ENCODE results near the gene HSPBP1. TPM values are rescaled to one million over a fixed set of nuclear protein-coding genes. Genes with fewer than 3 reads are reported as not detected.
"Not testable (repeated sequence)": the region's sequence is repeated elsewhere in the genome, so short reads cannot be mapped to it uniquely, and the experiment has no call there.

The HSPBP1 gene, protein sequence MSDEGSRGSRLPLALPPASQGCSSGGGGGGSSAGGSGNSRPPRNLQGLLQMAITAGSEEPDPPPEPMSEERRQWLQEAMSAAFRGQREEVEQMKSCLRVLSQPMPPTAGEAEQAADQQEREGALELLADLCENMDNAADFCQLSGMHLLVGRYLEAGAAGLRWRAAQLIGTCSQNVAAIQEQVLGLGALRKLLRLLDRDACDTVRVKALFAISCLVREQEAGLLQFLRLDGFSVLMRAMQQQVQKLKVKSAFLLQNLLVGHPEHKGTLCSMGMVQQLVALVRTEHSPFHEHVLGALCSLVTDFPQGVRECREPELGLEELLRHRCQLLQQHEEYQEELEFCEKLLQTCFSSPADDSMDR
- total RNA-seq (2021) (80.3 and 83.4 TPM in 2 replicates), Bru-seq, nascent RNA (percentile 66 among the genes with signal in this experiment), BruChase-seq, experiment 1, labeled RNA remaining after a 2-hour chase (percentile 64 among the genes with signal in this experiment), BruChase-seq, experiment 2, labeled RNA remaining after a 6-hour chase (percentile 86 among the genes with signal in this experiment)
- long read RNA-seq, transcript HSPBP1-206 (7 exons, 1,449 nt), result minor isoform, 8 of 208 reads
- long read RNA-seq, transcript HSPBP1-202 (8 exons, 1,572 nt), result major isoform, 115 of 208 reads
- long read RNA-seq, partial matches to known transcripts, result 7 of 208 reads
- long read RNA-seq, other reads (novel, unspliced or antisense), result 78 of 208 reads

DNA sequence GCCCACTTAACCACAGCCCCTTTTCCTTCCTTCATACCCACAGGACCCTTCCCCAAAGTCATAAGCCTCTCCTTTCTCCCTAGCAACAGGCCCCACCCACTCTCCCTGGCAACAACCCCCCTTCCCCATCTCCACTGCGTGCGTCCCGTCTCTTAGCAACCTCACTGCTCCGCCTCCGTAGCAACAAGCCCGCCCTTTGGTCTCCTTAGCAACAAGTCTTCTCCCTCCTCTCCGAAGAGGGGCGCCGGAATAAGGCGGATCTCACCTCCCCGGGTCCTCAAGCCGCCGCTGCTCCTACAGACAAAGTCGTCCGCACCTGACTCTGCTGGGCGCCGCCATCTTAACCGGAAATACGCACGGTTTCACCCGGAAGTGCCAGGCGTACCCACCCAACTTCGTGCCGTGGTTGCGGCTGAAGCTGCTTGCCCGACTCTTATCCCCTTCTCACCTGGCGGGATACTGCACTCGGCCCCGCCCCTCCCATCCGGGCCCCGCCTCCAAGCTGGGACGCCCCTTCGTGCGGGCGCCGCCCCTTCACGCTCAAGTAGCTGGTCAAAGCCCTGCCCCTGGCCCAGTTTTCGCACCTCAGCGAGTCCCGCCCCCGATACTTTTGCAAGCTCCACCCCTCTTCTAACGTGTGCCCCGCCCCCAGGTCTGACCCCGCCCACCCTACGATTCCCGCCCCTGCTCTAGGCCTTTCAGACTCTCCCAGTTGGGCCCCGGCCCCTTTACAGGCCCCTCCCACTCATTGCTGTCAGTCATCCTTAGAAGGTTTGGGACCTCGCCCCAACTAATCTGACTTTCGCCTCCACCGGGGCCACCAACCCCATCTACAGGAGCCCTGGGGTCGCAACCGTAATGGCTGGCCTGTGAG is at the start of gene HSPBP1:
Gene HSPBP1, minus strand, starts transcription at position 341 of the 874 bp plus-strand sequence. CDS start 502 bp downstream, outside the sequence.
- intact Hi-C loops (cut with micrococcal nuclease; ENCODE audit: unreplicated experiment), result no loop called here
- POLR2A ChIA-PET (ENCODE audit: low non-redundant PET), result interaction anchor here (0.5 to 0.6 kb wide), 2 partner anchors 21 to 108 kb away, joined by 3 to 11 read pairs; no protein-coding TSS in a partner anchor
- TF ChIP-seq, protein P1, sequence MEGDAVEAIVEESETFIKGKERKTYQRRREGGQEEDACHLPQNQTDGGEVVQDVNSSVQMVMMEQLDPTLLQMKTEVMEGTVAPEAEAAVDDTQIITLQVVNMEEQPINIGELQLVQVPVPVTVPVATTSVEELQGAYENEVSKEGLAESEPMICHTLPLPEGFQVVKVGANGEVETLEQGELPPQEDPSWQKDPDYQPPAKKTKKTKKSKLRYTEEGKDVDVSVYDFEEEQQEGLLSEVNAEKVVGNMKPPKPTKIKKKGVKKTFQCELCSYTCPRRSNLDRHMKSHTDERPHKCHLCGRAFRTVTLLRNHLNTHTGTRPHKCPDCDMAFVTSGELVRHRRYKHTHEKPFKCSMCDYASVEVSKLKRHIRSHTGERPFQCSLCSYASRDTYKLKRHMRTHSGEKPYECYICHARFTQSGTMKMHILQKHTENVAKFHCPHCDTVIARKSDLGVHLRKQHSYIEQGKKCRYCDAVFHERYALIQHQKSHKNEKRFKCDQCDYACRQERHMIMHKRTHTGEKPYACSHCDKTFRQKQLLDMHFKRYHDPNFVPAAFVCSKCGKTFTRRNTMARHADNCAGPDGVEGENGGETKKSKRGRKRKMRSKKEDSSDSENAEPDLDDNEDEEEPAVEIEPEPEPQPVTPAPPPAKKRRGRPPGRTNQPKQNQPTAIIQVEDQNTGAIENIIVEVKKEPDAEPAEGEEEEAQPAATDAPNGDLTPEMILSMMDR (conservative IDR thresholded peaks at IDR 0.05; ENCODE audit: low read depth, low read length), result no peak
- TF ChIP-seq EZH2 (IDR thresholded peaks at IDR 0.05; ENCODE audit: borderline replicate concordance, low read depth, low read length, poor library complexity, severe bottlenecking), result no peak
- H3K4me1 ChIP-seq (ENCODE audit: insufficient read depth, low read length, poor library complexity, severe bottlenecking), result peaks cover 12% of the 10 kb centered on the region
- H3K27ac ChIP-seq (ENCODE audit: low read depth, low read length, poor library complexity, severe bottlenecking), result peak within 1 kb of the TSS; percentile 84
- no TSS peak for BruUV-seq (replicated peaks)
- CTCF ChIA-PET, result interaction anchor here (0.5 to 0.9 kb wide), 2 partner anchors 21 to 80 kb away, joined by 4 to 12 read pairs; no protein-coding TSS in a partner anchor
- peaks cover 4% of the 10 kb centered on the region for H3K36me3 ChIP-seq (ENCODE audit: insufficient read depth, low read length, poor library complexity, severe bottlenecking)
- peak within 1 kb of the TSS; percentile 74 for H3K4me3 ChIP-seq (ENCODE audit: low read depth, low read length, poor library complexity, severe bottlenecking)
- H3K27me3 ChIP-seq (replicated peaks; ENCODE audit: insufficient read depth, low read depth, low read length, poor library complexity), result no peaks in the 10 kb centered on the region
- no peaks in the 10 kb centered on the region for H3K9me3 ChIP-seq (ENCODE audit: low read depth, low read length, poor library complexity, severe bottlenecking)
- DNase-seq (ENCODE audit: low spot score), result peak; percentile 98

DNA sequence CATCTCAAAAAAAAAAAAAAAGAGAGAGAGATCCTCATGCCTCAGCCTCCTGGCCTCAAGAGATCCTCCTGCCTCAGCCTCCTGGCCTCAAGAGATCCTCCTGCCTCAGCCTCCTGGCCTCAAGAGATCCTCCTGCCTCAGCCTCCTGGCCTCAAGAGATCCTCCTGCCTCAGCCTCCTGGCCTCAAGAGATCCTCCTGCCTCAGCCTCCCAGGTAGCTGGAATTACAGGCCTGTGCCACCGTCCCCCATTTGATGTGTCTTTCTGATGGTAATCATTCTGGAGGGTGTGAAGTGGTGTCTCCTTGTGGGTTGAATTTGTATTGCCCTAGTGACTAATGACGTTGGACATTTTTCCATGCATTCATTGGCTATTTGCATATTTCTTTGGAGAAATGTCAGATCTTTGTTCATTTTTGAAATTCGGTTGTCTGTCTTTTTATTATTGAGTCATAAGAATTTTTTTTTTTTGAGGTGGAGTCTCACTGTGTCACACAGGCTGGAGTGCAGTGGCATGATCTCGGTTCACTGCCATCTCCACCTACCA is 48.9 kb upstream of the HSPBP1 start:
- H3K4me3 ChIP-seq (ENCODE audit: low read depth, low read length, poor library complexity, severe bottlenecking); BruUV-seq (replicated peaks); H3K27ac ChIP-seq (ENCODE audit: low read depth, low read length, poor library complexity, severe bottlenecking); H3K9me3 ChIP-seq (ENCODE audit: low read depth, low read length, poor library complexity, severe bottlenecking); POLR2A ChIA-PET (ENCODE audit: low non-redundant PET); intact Hi-C loops (cut with micrococcal nuclease; ENCODE audit: unreplicated experiment); H3K4me1 ChIP-seq (ENCODE audit: insufficient read depth, low read length, poor library complexity, severe bottlenecking); H3K36me3 ChIP-seq (ENCODE audit: insufficient read depth, low read length, poor library complexity, severe bottlenecking); H3K27me3 ChIP-seq (replicated peaks; ENCODE audit: insufficient read depth, low read depth, low read length, poor library complexity): not testable (repeated sequence)
- CTCF ChIA-PET, result interaction anchor here (0.7 kb wide), 1 partner anchor 33 kb away, joined by 3 read pairs; no protein-coding TSS in a partner anchor
- peak; percentile 56 for DNase-seq (ENCODE audit: low spot score)

DNA sequence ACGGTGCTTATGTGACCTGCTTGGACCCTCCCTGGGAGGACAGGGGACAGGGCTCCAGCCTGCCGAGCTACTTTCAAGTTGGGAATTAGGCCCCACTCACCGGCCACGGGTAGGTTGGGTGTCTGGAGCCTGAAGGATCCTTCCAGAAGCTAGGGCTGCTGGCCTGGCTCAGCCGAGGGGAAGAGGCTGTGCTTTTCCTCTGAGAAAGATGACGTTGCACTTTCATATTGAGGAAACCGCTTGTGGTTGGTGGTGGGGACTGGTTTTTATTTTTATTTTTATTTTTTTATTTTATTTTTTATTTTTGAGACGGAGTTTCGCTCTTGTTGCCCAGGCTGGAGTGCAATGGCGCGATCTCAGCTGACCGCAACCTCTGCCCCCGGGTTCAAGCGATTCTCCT is 45.3 kb upstream of the HSPBP1 start, which contains the start of gene TMEM150B:
Gene TMEM150B, minus strand, starts transcription at position 170 of the 400 bp plus-strand sequence. CDS start 4,305 bp downstream, outside the sequence.
- no peak for TF ChIP-seq EZH2 (IDR thresholded peaks at IDR 0.05; ENCODE audit: borderline replicate concordance, low read depth, low read length, poor library complexity, severe bottlenecking)
- TF ChIP-seq, protein P1 (conservative IDR thresholded peaks at IDR 0.05; ENCODE audit: low read depth, low read length), result no peak
- no peaks in the 10 kb centered on the region for H3K9me3 ChIP-seq (ENCODE audit: low read depth, low read length, poor library complexity, severe bottlenecking)
- BruUV-seq (replicated peaks), result no TSS peak
- ChIA-PET CTCF (no interaction called here), POLR2A (ENCODE audit: low non-redundant PET) (no interaction called here)
- no peaks in the 10 kb centered on the region for H3K4me1 ChIP-seq (ENCODE audit: insufficient read depth, low read length, poor library complexity, severe bottlenecking)
- no peaks in the 10 kb centered on the region for H3K27me3 ChIP-seq (replicated peaks; ENCODE audit: insufficient read depth, low read depth, low read length, poor library complexity)
- DNase-seq (ENCODE audit: low spot score), result no peak
- no peak within 1 kb of the TSS for H3K27ac ChIP-seq (ENCODE audit: low read depth, low read length, poor library complexity, severe bottlenecking)
- intact Hi-C loops (cut with micrococcal nuclease; ENCODE audit: unreplicated experiment), result no loop called here
- H3K36me3 ChIP-seq (ENCODE audit: insufficient read depth, low read length, poor library complexity, severe bottlenecking), result no peaks in the 10 kb centered on the region
- H3K4me3 ChIP-seq (ENCODE audit: low read depth, low read length, poor library complexity, severe bottlenecking), result no peak within 1 kb of the TSS

Measured in A673 (cell line).